Endodermal cell (in vitro differentiated cells): ENCODE data around the gene NOL6. TPM values are rescaled to one million over a fixed set of nuclear protein-coding genes. Genes with fewer than 3 reads are reported as not detected.

Experiments
- DNase-seq: peaks from one replicate; pipeline ENCODE4 v3.0.0-alpha.2; 2017
- H3K27ac ChIP-seq: 2 replicates; pipeline ENCODE4 v1.5.1; 2013; ENCODE audit warnings: mild to moderate bottlenecking, low read depth, low read length, moderate library complexity
- H3K27me3 ChIP-seq: 2 replicates; pipeline ENCODE4 v1.6.1; 2013; ENCODE audit warnings: mild to moderate bottlenecking, low read length, moderate library complexity; ENCODE audit not compliant: insufficient read depth, control insufficient read depth, poor library complexity, severe bottlenecking
- H3K36me3 ChIP-seq: 2 replicates; pipeline ENCODE4 v1.7.0; 2013; ENCODE audit warnings: mild to moderate bottlenecking, low read length, moderate library complexity; ENCODE audit not compliant: control insufficient read depth, insufficient read depth
- H3K4me1 ChIP-seq: one replicate; pipeline ENCODE4 v1.7.0; 2013; ENCODE audit warnings: low read length; ENCODE audit not compliant: control insufficient read depth, insufficient read depth
- H3K4me3 ChIP-seq: 2 replicates; pipeline ENCODE4 v1.5.1; 2013; ENCODE audit warnings: mild to moderate bottlenecking, low read length, moderate library complexity
- H3K9ac ChIP-seq: 2 replicates; pipeline ENCODE4 v1.6.1; 2013; ENCODE audit warnings: mild to moderate bottlenecking, low read length, moderate library complexity; ENCODE audit not compliant: poor library complexity, severe bottlenecking; ENCODE audit errors: extremely low read depth
- H3K9me3 ChIP-seq: 2 replicates; pipeline ENCODE4 v1.6.1; 2013; ENCODE audit warnings: mild to moderate bottlenecking, low read length, moderate library complexity; ENCODE audit not compliant: control insufficient read depth
- H3K27ac Mint-ChIP-seq: 2 replicates; pipeline ENCODE4 v1.8.0; 2020; ENCODE audit warnings: mixed read lengths
- H3K27me3 Mint-ChIP-seq: 2 replicates; pipeline ENCODE4 v1.8.0; 2021; ENCODE audit warnings: mild to moderate bottlenecking, mixed read lengths; ENCODE audit not compliant: insufficient read depth
- H3K36me3 Mint-ChIP-seq: 2 replicates; pipeline ENCODE4 v1.8.0; 2020; ENCODE audit warnings: low read depth, mixed read lengths
- H3K4me1 Mint-ChIP-seq: 2 replicates; pipeline ENCODE4 v1.8.0; 2020; ENCODE audit warnings: mixed read lengths
- H3K4me3 Mint-ChIP-seq: 2 replicates; pipeline ENCODE4 v1.8.0; 2020; ENCODE audit warnings: mild to moderate bottlenecking, moderate library complexity, mixed read lengths
- H3K9me3 Mint-ChIP-seq: 2 replicates; pipeline ENCODE4 v1.8.0; 2020; ENCODE audit warnings: mild to moderate bottlenecking, mixed read lengths
- CTCF ChIP-seq: fragments of 200-600 bp; sonication (generic); conservative IDR thresholded peaks from 2 replicates; pipeline ENCODE4 v1.5.0; 2021; ENCODE audit warnings: antibody characterized with exemption, mild to moderate bottlenecking
- WGBS, 2 experiments: methylation state at CpG; one replicate each; pipeline versions ENCODE4 v1.1.5 to v1.1.7; 2013; ENCODE audit warnings: missing lambda C conversion rate in 2 of 2, mixed read lengths in 1 of 2; ENCODE audit not compliant: insufficient coverage in 1 of 2, insufficient read length in 1 of 2; 5-methylcytosine and 5-hydroxymethylcytosine counted together
- microRNA-seq: library from miRNA; unstranded; fragments of <30 nt; microRNA quantifications from one replicate; pipeline ENCODE4 v1.2.0, GENCODE V29; 2020; ENCODE audit warnings: borderline microRNAs expressed
- total RNA-seq, 2 donors: library from RNA; stranded (reverse); fragmentation: NEBNext Ultra II Directional in 1 of 2; extraction: Animal tissue kit (Norgen Biotek cat#: 25700) in 1 of 2; gene quantifications; 2 replicates in 1 of 2; 3 replicates in 1 of 2; pipeline ENCODE4 v1.2.1, GENCODE V29; 2021

The NOL6 gene
- total RNA-seq, 2 donors from 2014 or later = 34.2 to 34.6 TPM

- peaks cover 4% of the 10 kb centered on the region for H3K27me3 Mint-ChIP-seq
- WGBS, 2 experiments = 40 to 45% methylated on average over 9 of the region's 9 CpGs
- peak overlapping the region; percentile 94 for H3K27ac Mint-ChIP-seq
- H3K4me3 Mint-ChIP-seq = peak overlapping the region; percentile 43
- Histone ChIP-seq H3K27me3 (no peaks in the 10 kb centered on the region), H3K4me1 (peaks cover 9% of the 10 kb centered on the region), H3K4me3 (no peak overlapping the region), H3K27ac (no peak overlapping the region), H3K9ac (no peak overlapping the region), H3K36me3 (no peaks in the 10 kb centered on the region), H3K9me3 (no peaks in the 10 kb centered on the region)
- no peaks in the 10 kb centered on the region for H3K36me3 Mint-ChIP-seq
- H3K9me3 Mint-ChIP-seq = no peaks in the 10 kb centered on the region
- peak; percentile 96 for DNase-seq
- peaks cover 35% of the 10 kb centered on the region for H3K4me1 Mint-ChIP-seq
- peak; percentile 92 for TF ChIP-seq CTCF
Observed at GRCh38 chr9:33415501-33416038, 58.2 kb downstream of the NOL6 start.

DNA sequence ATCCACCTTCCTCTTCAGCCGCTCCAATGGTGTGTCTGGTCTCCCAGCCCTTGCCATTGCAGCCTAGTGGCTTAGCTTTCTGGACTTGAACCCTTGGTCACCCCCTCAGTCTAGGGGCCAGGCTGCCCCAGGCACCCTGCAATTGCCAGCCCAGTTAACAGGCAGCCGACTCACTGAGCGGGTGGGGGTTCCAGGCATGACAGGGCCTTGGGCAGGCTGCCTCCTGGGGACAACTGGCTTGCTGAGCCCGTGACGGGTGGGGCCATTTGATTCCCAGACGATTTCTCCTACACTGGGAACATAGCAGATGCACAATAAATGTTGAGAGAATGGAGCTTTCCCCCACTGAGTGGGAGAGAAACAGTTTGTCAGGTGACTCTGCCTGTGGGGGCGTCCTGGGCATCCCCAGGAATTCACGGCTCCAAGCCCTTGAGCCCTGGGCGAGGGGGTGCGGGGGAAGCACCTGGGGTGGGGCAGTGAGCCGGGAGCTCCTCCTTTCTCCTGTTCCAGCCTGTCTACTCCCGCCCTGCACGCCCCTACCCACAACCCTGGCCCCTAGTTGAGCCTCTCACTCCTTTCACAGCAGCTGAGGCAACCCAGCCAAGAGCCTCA lies 58.7 kb downstream of the NOL6 start:
- H3K9me3 ChIP-seq = no peaks in the 10 kb centered on the region
- Mint-ChIP-seq H3K4me1 (peaks cover 32% of the 10 kb centered on the region), H3K9me3 (no peaks in the 10 kb centered on the region), H3K36me3 (no peaks in the 10 kb centered on the region), H3K27me3 (peaks cover 6% of the 10 kb centered on the region), H3K4me3 (peak overlapping the region; percentile 43), H3K27ac (peak overlapping the region; percentile 94)
- H3K9ac ChIP-seq = no peak overlapping the region
- H3K27ac ChIP-seq = no peak overlapping the region
- H3K27me3 ChIP-seq = no peaks in the 10 kb centered on the region
- no peak for TF ChIP-seq CTCF
- WGBS, 2 experiments = 90 to 96% methylated on average over 5 to 13 of the region's 13 CpGs
- no peak for DNase-seq
- H3K36me3 ChIP-seq = no peaks in the 10 kb centered on the region
- no peak overlapping the region for H3K4me3 ChIP-seq
- H3K4me1 ChIP-seq = peaks cover 9% of the 10 kb centered on the region

DNA sequence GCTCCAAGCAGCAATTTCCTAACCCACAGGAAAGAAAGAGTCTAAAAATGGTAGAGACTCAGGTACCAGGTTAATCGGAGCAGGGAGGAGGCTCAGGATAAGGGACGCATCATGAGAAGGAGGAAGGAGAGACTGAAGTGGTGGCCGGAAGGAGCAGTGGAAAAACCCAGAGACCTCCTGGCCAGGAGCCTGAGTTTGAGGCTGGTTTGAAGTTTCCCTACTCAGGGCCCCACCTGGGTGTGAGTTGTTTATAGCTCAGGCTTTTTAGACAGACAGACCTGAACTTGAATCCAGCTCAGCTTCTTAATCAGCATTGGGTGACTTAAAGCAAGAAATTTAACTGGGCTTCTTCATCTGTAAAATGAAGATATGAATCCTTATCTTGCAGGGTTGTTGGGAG lies 59.5 kb downstream of the NOL6 start:
- Histone ChIP-seq H3K9ac (no peak overlapping the region), H3K4me1 (peaks cover 9% of the 10 kb centered on the region), H3K27ac (no peak overlapping the region), H3K27me3 (no peaks in the 10 kb centered on the region), H3K4me3 (no peak overlapping the region), H3K36me3 (no peaks in the 10 kb centered on the region), H3K9me3 (no peaks in the 10 kb centered on the region)
- H3K36me3 Mint-ChIP-seq = no peaks in the 10 kb centered on the region
- no peak for TF ChIP-seq CTCF
- peaks cover 6% of the 10 kb centered on the region for H3K27me3 Mint-ChIP-seq
- no peak for DNase-seq
- 93 to 100% methylated on average over 1 to 3 of the region's 3 CpGs for WGBS, 2 experiments
- H3K4me3 Mint-ChIP-seq = no peak overlapping the region
- H3K9me3 Mint-ChIP-seq = no peaks in the 10 kb centered on the region
- peaks cover 32% of the 10 kb centered on the region for H3K4me1 Mint-ChIP-seq
- H3K27ac Mint-ChIP-seq = no peak overlapping the region

Small RNA genes lying within 50 kb of the gene (microRNA-seq; reads per million reads assigned to microRNA genes)
- gene MIR6851 = not detected

Other genes with a start within 250 kb of the NOL6 start
- gene SPINK4, start 233.8 kb downstream of the NOL6 start, total RNA-seq = 1 to 10 TPM; 1.3 to 1.4 TPM
- gene BAG1, start 209.2 kb downstream of the NOL6 start, total RNA-seq = 10 to 100 TPM; 38.7 to 39.9 TPM
- 10 to 100 TPM; 62.9 to 80.2 TPM for gene CHMP5, start 208.9 kb downstream of the NOL6 start, total RNA-seq
- gene NFX1, start 183.4 kb downstream of the NOL6 start, total RNA-seq = 10 to 100 TPM; 23.1 to 24.0 TPM
- gene AQP7, start 71.4 kb downstream of the NOL6 start, total RNA-seq = under 1 TPM in 1 of 2 donors, not detected in 1; 0.38 TPM
- 1 to 10 TPM; 2.2 to 2.7 TPM for gene AQP3, start 26.3 kb downstream of the NOL6 start, total RNA-seq
- gene ANKRD18B, start 50.3 kb upstream of the NOL6 start, total RNA-seq = 1 to 10 TPM; 6.7 to 9.7 TPM